ENCODE data around the gene FSD1L. TPM values are rescaled to one million over a fixed set of nuclear protein-coding genes. Genes with fewer than 3 reads are reported as not detected.
"Not testable (repeated sequence)": the region's sequence is repeated elsewhere in the genome, so short reads cannot be mapped to it uniquely, and the experiment has no call there.

The FSD1L gene
- polyA plus RNA-seq, 1 donor, result 14.4 TPM

- peaks cover 9% of the 10 kb centered on the region for H3K9me3 ChIP-seq (ENCODE audit: control insufficient read depth, low read depth, low read length)
- peaks cover 4% of the 10 kb centered on the region for H3K4me1 ChIP-seq (ENCODE audit: control insufficient read depth, insufficient read depth, low read length)
- H3K27me3 ChIP-seq (ENCODE audit: control insufficient read depth, insufficient read depth, low read length), result no peaks in the 10 kb centered on the region
- DNase-seq, result no peak
- H3K36me3 ChIP-seq (ENCODE audit: control insufficient read depth, insufficient read depth, low read length), result peaks cover 20% of the 10 kb centered on the region
- H3K27ac ChIP-seq (ENCODE audit: low read length), result no peak overlapping the region
- no peak overlapping the region for H3K4me3 ChIP-seq (ENCODE audit: low read length)
Measured at GRCh38 chr9:105511446-105511845, 63.6 kb downstream of the FSD1L start.

GRCh38 chr9:105515811-105516413 is 68.1 kb downstream of the FSD1L start:
- WGBS (ENCODE audit: insufficient coverage, low lambda C conversion rate), result no CpG with 5 or more reads among the region's 11 CpGs
- no peak overlapping the region for H3K27ac ChIP-seq (ENCODE audit: low read length)
- H3K9me3 ChIP-seq (ENCODE audit: control insufficient read depth, low read depth, low read length), result peaks cover 13% of the 10 kb centered on the region
- H3K4me1 ChIP-seq (ENCODE audit: control insufficient read depth, insufficient read depth, low read length), result no peaks in the 10 kb centered on the region
- no peak for DNase-seq
- no peaks in the 10 kb centered on the region for H3K27me3 ChIP-seq (ENCODE audit: control insufficient read depth, insufficient read depth, low read length)
- H3K4me3 ChIP-seq (ENCODE audit: low read length), result no peak overlapping the region
- H3K36me3 ChIP-seq (ENCODE audit: control insufficient read depth, insufficient read depth, low read length), result peaks cover 20% of the 10 kb centered on the region

GRCh38 chr9:105519710-105520369 is 72.0 kb downstream of the FSD1L start:
- Histone ChIP-seq H3K27ac (ENCODE audit: low read length) (peak overlapping the region; percentile 38), H3K36me3 (ENCODE audit: control insufficient read depth, insufficient read depth, low read length) (peaks cover 15% of the 10 kb centered on the region), H3K9me3 (ENCODE audit: control insufficient read depth, low read depth, low read length) (peaks cover 13% of the 10 kb centered on the region), H3K4me3 (ENCODE audit: low read length) (peak overlapping the region; percentile 16)
- H3K27me3 ChIP-seq (ENCODE audit: control insufficient read depth, insufficient read depth, low read length); H3K4me1 ChIP-seq (ENCODE audit: control insufficient read depth, insufficient read depth, low read length): not testable (repeated sequence)
- WGBS (ENCODE audit: insufficient coverage, low lambda C conversion rate), result no CpG with 5 or more reads among the region's 43 CpGs
- peak in 1 of 2 donors; percentile 46 for DNase-seq

GRCh38 chr9:105520992-105521391 is 73.2 kb downstream of the FSD1L start:
- H3K9me3 ChIP-seq (ENCODE audit: control insufficient read depth, low read depth, low read length), result not testable (repeated sequence)
- no CpG with 5 or more reads among the region's 6 CpGs for WGBS (ENCODE audit: insufficient coverage, low lambda C conversion rate)

GRCh38 chr9:105522618-105523385 is 75.0 kb downstream of the FSD1L start:
- H3K4me1 ChIP-seq (ENCODE audit: control insufficient read depth, insufficient read depth, low read length); H3K27ac ChIP-seq (ENCODE audit: low read length); H3K27me3 ChIP-seq (ENCODE audit: control insufficient read depth, insufficient read depth, low read length); H3K9me3 ChIP-seq (ENCODE audit: control insufficient read depth, low read depth, low read length); H3K4me3 ChIP-seq (ENCODE audit: low read length); H3K36me3 ChIP-seq (ENCODE audit: control insufficient read depth, insufficient read depth, low read length); DNase-seq: not testable (repeated sequence)
- WGBS (ENCODE audit: insufficient coverage, low lambda C conversion rate), result no CpG with 5 or more reads among the region's 10 CpGs

More at GRCh38 chr9:105520992-105521391, 73.2 kb downstream of the FSD1L start:
- not testable (repeated sequence) for H3K27me3 ChIP-seq (ENCODE audit: control insufficient read depth, insufficient read depth, low read length); H3K4me1 ChIP-seq (ENCODE audit: control insufficient read depth, insufficient read depth, low read length); H3K27ac ChIP-seq (ENCODE audit: low read length); H3K4me3 ChIP-seq (ENCODE audit: low read length); DNase-seq; H3K36me3 ChIP-seq (ENCODE audit: control insufficient read depth, insufficient read depth, low read length)

GRCh38 chr9:105531530-105531929 is 83.7 kb downstream of the FSD1L start:
- Histone ChIP-seq H3K9me3 (ENCODE audit: control insufficient read depth, low read depth, low read length) (no peaks in the 10 kb centered on the region), H3K27ac (ENCODE audit: low read length) (no peak overlapping the region), H3K4me3 (ENCODE audit: low read length) (no peak overlapping the region), H3K36me3 (ENCODE audit: control insufficient read depth, insufficient read depth, low read length) (peaks cover 3% of the 10 kb centered on the region), H3K27me3 (ENCODE audit: control insufficient read depth, insufficient read depth, low read length) (no peaks in the 10 kb centered on the region), H3K4me1 (ENCODE audit: control insufficient read depth, insufficient read depth, low read length) (no peaks in the 10 kb centered on the region)
- 68% methylated on average over 2 of the region's 3 CpGs for WGBS (ENCODE audit: insufficient coverage, low lambda C conversion rate)
- peak in 1 of 2 donors; percentile 17 for DNase-seq

- Histone ChIP-seq H3K9me3 (ENCODE audit: control insufficient read depth, low read depth, low read length) (no peaks in the 10 kb centered on the region), H3K4me3 (ENCODE audit: low read length) (no peak overlapping the region), H3K27ac (ENCODE audit: low read length) (no peak overlapping the region), H3K4me1 (ENCODE audit: control insufficient read depth, insufficient read depth, low read length) (no peaks in the 10 kb centered on the region), H3K36me3 (ENCODE audit: control insufficient read depth, insufficient read depth, low read length) (peaks cover 3% of the 10 kb centered on the region), H3K27me3 (ENCODE audit: control insufficient read depth, insufficient read depth, low read length) (no peaks in the 10 kb centered on the region)
- no peak for DNase-seq
- WGBS (ENCODE audit: insufficient coverage, low lambda C conversion rate), result 100% methylated on average over 3 of the region's 3 CpGs
Measured at GRCh38 chr9:105535920-105536668, 88.3 kb downstream of the FSD1L start.

- no peak for DNase-seq
- Histone ChIP-seq H3K9me3 (ENCODE audit: control insufficient read depth, low read depth, low read length) (no peaks in the 10 kb centered on the region), H3K27me3 (ENCODE audit: control insufficient read depth, insufficient read depth, low read length) (no peaks in the 10 kb centered on the region), H3K4me1 (ENCODE audit: control insufficient read depth, insufficient read depth, low read length) (no peaks in the 10 kb centered on the region), H3K27ac (ENCODE audit: low read length) (no peak overlapping the region), H3K36me3 (ENCODE audit: control insufficient read depth, insufficient read depth, low read length) (peaks cover 3% of the 10 kb centered on the region), H3K4me3 (ENCODE audit: low read length) (no peak overlapping the region)
- WGBS (ENCODE audit: insufficient coverage, low lambda C conversion rate), result no CpG with 5 or more reads among the region's 1 CpG
Measured at GRCh38 chr9:105539452-105539851, 91.6 kb downstream of the FSD1L start.

GRCh38 chr9:105541838-105542237 is 94.0 kb downstream of the FSD1L start:
- 100% methylated on average over 1 of the region's 3 CpGs for WGBS (ENCODE audit: insufficient coverage, low lambda C conversion rate)

GRCh38 chr9:105554042-105554441 is 106.2 kb downstream of the FSD1L start:
- Histone ChIP-seq H3K27me3 (ENCODE audit: control insufficient read depth, insufficient read depth, low read length) (no peaks in the 10 kb centered on the region), H3K27ac (ENCODE audit: low read length) (no peak overlapping the region), H3K36me3 (ENCODE audit: control insufficient read depth, insufficient read depth, low read length) (no peaks in the 10 kb centered on the region), H3K4me3 (ENCODE audit: low read length) (no peak overlapping the region), H3K9me3 (ENCODE audit: control insufficient read depth, low read depth, low read length) (no peaks in the 10 kb centered on the region), H3K4me1 (ENCODE audit: control insufficient read depth, insufficient read depth, low read length) (peaks cover 3% of the 10 kb centered on the region)
- DNase-seq, result no peak
- WGBS (ENCODE audit: insufficient coverage, low lambda C conversion rate), result 90% methylated on average over 2 of the region's 10 CpGs

More at GRCh38 chr9:105541838-105542237, 94.0 kb downstream of the FSD1L start:
- H3K27ac ChIP-seq (ENCODE audit: low read length), result no peak overlapping the region
- H3K4me1 ChIP-seq (ENCODE audit: control insufficient read depth, insufficient read depth, low read length), result no peaks in the 10 kb centered on the region
- no peak for DNase-seq
- no peaks in the 10 kb centered on the region for H3K36me3 ChIP-seq (ENCODE audit: control insufficient read depth, insufficient read depth, low read length)
- H3K27me3 ChIP-seq (ENCODE audit: control insufficient read depth, insufficient read depth, low read length), result no peaks in the 10 kb centered on the region
- no peak overlapping the region for H3K4me3 ChIP-seq (ENCODE audit: low read length)
- no peaks in the 10 kb centered on the region for H3K9me3 ChIP-seq (ENCODE audit: control insufficient read depth, low read depth, low read length)
